ENCODE data around the gene MYOCD.

Gene MYOCD

GRCh38 chr17:12622726-12623125, 43.0 kb upstream of the MYOCD start:
- H3K27ac ChIP-seq, result no peak overlapping the region
- H3K4me3 ChIP-seq (ENCODE audit: low read depth, low read length), result no peak overlapping the region
- H3K9me3 ChIP-seq (ENCODE audit: severe bottlenecking), result no peaks in the 10 kb centered on the region
- no peaks in the 10 kb centered on the region for H3K27me3 ChIP-seq (ENCODE audit: insufficient read depth, low read depth, severe bottlenecking)
- no peak for DNase-seq
- H3K36me3 ChIP-seq, result no peaks in the 10 kb centered on the region
- TF ChIP-seq CTCF (IDR thresholded peaks at IDR 0.05; ENCODE audit: low read depth, low read length), result no peak

DNA sequence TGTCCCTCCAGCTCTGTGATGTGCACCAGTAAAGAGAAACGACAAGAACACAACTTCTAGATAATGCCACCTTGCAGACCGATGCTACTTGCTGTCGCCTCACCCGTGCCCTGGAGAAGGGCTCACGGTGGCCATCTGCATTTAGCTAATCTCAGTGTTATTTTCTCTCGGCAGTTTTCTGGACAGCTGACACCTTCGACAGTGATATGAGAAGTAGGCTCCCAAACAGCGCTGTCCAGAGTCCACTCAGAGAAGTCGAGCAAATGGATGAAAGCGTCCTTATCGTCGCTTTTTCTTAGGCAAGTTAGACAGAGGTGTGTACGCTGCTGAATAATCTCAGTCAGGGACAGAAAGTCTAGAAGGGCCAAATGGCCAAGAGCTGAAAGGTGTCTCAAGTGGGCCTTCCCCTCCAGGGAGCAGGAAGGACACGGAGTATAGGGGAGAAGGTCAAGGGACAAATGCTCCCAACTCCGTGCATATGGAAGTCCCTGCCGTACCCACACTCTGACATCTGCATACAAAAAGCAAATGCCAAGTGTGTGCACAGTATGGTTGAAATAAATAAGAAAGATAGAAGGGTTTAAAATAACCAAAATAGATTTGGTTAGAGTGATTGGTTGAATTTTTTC, 42.4 kb upstream of the MYOCD start:
- no peak overlapping the region for H3K27ac ChIP-seq
- DNase-seq, result no peak
- H3K4me3 ChIP-seq (ENCODE audit: low read depth, low read length), result no peak overlapping the region

GRCh38 chr17:12624211-12624610, 41.5 kb upstream of the MYOCD start:
- no peaks in the 10 kb centered on the region for H3K27me3 ChIP-seq (ENCODE audit: insufficient read depth, low read depth, severe bottlenecking)
- no peak overlapping the region for H3K4me3 ChIP-seq (ENCODE audit: low read depth, low read length)
- DNase-seq, result no peak
- no peaks in the 10 kb centered on the region for H3K9me3 ChIP-seq (ENCODE audit: severe bottlenecking)
- H3K36me3 ChIP-seq, result no peaks in the 10 kb centered on the region
- H3K27ac ChIP-seq, result no peak overlapping the region
- no peak for TF ChIP-seq CTCF (IDR thresholded peaks at IDR 0.05; ENCODE audit: low read depth, low read length)

More for the DNA sequence above, 42.4 kb upstream of the MYOCD start:
- H3K27me3 ChIP-seq (ENCODE audit: insufficient read depth, low read depth, severe bottlenecking), result no peaks in the 10 kb centered on the region
- no peaks in the 10 kb centered on the region for H3K36me3 ChIP-seq
- no peak for TF ChIP-seq CTCF (IDR thresholded peaks at IDR 0.05; ENCODE audit: low read depth, low read length)
- H3K9me3 ChIP-seq (ENCODE audit: severe bottlenecking), result no peaks in the 10 kb centered on the region

DNA sequence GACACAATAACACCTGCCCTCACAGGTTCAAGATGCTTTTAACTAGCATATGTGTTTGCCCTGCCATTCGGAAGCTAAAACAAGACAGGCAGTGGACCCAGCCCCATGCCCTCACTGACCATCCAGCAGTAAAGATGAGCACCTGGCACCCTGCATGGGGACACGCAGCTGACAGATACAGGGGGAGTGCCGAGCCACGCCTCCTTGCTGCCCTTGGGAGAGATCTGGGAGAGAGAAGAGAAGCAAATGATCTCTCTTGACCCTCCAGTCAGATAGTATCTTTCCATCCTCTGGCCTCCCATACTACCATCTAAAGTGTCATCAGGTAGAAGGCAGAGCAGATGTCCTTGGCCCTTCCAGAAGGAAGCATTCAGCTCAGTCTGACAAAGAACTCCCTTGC, 40.6 kb upstream of the MYOCD start:
- no peaks in the 10 kb centered on the region for H3K9me3 ChIP-seq (ENCODE audit: severe bottlenecking)
- H3K27me3 ChIP-seq (ENCODE audit: insufficient read depth, low read depth, severe bottlenecking), result no peaks in the 10 kb centered on the region
- H3K27ac ChIP-seq, result no peak overlapping the region
- no peaks in the 10 kb centered on the region for H3K36me3 ChIP-seq
- DNase-seq, result no peak
- no peak overlapping the region for H3K4me3 ChIP-seq (ENCODE audit: low read depth, low read length)
- no peak for TF ChIP-seq CTCF (IDR thresholded peaks at IDR 0.05; ENCODE audit: low read depth, low read length)

GRCh38 chr17:12627177-12627629, 38.5 kb upstream of the MYOCD start:
- no peak for DNase-seq
- Histone ChIP-seq H3K9me3 (ENCODE audit: severe bottlenecking) (no peaks in the 10 kb centered on the region), H3K27me3 (ENCODE audit: insufficient read depth, low read depth, severe bottlenecking) (no peaks in the 10 kb centered on the region), H3K36me3 (no peaks in the 10 kb centered on the region), H3K4me3 (ENCODE audit: low read depth, low read length) (no peak overlapping the region), H3K27ac (no peak overlapping the region)
- TF ChIP-seq CTCF (IDR thresholded peaks at IDR 0.05; ENCODE audit: low read depth, low read length), result no peak

Measured in WERI-Rb-1 (cell line).